Measurements from ENCODE around the gene ACKR1.

Gene ACKR1, protein sequence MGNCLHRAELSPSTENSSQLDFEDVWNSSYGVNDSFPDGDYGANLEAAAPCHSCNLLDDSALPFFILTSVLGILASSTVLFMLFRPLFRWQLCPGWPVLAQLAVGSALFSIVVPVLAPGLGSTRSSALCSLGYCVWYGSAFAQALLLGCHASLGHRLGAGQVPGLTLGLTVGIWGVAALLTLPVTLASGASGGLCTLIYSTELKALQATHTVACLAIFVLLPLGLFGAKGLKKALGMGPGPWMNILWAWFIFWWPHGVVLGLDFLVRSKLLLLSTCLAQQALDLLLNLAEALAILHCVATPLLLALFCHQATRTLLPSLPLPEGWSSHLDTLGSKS
- 0 reads per million in 4 donors for total RNA-seq

DNA sequence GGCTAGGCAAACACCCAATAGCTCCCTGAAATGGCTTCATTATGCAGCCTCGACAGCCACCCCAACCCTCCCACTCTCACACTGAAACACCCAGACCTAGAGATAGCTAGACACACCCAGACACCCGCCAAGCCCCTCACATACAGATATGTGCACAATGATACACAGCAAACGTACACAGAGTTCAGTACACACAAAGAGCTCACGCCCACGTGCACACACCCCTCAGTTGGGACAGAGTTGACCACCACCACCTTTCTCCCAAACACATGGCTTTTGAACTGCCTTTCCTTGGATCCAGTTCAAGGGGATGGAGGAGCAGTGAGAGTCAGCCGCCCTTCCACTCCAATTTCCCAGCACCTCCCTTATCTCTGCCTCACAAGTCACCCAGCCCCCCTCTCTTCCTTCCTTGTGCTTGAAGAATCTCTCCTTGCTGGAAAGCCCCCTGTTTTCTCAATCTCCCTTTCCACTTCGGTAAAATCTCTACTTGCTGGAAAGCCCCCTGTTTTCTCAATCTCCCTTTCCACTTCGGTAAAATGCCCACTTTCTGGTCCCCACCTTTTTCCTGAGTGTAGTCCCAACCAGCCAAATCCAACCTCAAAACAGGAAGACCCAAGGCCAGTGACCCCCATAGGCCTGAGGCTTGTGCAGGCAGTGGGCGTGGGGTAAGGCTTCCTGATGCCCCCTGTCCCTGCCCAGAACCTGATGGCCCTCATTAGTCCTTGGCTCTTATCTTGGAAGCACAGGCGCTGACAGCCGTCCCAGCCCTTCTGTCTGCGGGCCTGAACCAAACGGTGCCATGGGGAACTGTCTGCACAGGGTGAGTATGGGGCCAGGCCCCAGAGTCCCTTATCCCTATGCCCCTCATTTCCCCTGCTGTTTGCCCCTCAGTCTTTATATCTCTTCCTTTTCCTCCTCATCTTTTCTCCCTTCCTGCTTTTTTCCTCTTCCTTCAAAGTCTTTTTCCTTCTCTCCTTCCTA, at the start of gene ACKR1:
ACKR1 (plus strand) TSS at position 715 of the 981 bp plus-strand sequence; CDS start at position 800, 85 bp downstream.
- no peak for DNase-seq

DNA sequence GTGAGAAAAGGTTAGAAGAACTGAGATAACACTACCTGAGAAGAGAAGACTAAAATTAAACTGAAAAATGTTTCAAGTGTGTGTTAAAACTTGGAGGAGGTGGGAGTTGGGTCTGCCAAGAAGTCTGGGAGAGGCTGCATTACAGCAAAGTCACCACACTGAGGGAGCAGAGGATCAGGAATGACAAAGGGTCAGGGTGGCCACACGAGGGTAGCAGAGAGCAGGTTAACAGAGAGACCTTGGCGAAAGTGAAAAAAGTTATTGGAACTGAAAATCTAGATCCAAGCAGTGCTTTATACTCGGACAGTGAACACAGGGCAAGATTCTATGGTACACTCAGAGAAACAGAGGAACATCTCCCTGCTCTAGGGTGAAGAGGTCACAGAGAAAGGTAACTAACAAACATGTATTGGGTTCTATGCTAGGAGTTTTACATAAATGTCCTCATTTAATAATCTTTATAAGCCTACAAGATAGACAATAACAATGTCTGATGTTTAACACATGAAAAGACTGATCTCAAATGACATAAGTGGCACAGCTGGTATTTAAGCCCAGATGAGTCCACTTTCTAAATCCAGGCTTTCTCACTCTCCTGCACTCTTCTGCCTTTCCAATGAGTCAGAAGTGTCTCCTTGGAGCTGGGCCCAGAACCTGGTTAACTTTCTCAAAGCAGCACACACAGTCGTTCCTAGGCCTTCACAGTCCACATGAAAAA, 43.5 kb upstream of the ACKR1 start:
- peak in 4 of 5 donors; percentile 37 to 45 (median 38) for DNase-seq

- DNase-seq, result no peak
Measured at GRCh38 chr1:159161719-159162026, 43.0 kb upstream of the ACKR1 start.

- no peak for DNase-seq
Measured at GRCh38 chr1:159162516-159163265, 42.0 kb upstream of the ACKR1 start.

GRCh38 chr1:159163614-159164228, 41.0 kb upstream of the ACKR1 start:
- no peak for DNase-seq

- DNase-seq, result no peak
Measured at GRCh38 chr1:159168043-159168442, 36.6 kb upstream of the ACKR1 start.

DNA sequence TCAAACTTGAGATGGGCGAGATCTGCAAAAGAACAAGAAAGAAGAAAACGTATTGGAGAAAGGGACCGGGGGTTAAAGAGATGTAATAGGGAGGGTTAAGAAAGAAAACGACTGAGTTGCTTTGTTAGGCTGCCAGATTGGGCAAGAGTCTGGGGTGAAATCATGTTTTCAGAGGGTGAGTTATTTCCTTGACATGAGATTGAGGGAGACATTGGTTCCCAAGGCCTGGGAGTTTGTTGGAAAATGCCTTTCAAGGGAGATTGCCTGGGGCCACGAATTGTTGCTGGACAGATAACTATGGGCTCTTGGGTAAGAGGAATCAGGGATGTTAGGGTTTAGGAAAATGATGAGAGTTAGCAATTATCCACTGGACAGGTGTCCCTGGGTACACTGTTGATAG, 34.0 kb upstream of the ACKR1 start:
- DNase-seq, result no peak

- no peak for DNase-seq
Measured at GRCh38 chr1:159171254-159171687, 33.4 kb upstream of the ACKR1 start, which contains the start of gene CADM3. Gene CADM3, plus strand, starts transcription at chr1:159171615. Its CDS starts 151 bp downstream, at chr1:159171766.

GRCh38 chr1:159171688-159172501, 32.8 kb upstream of the ACKR1 start:
- no peak for DNase-seq

DNA sequence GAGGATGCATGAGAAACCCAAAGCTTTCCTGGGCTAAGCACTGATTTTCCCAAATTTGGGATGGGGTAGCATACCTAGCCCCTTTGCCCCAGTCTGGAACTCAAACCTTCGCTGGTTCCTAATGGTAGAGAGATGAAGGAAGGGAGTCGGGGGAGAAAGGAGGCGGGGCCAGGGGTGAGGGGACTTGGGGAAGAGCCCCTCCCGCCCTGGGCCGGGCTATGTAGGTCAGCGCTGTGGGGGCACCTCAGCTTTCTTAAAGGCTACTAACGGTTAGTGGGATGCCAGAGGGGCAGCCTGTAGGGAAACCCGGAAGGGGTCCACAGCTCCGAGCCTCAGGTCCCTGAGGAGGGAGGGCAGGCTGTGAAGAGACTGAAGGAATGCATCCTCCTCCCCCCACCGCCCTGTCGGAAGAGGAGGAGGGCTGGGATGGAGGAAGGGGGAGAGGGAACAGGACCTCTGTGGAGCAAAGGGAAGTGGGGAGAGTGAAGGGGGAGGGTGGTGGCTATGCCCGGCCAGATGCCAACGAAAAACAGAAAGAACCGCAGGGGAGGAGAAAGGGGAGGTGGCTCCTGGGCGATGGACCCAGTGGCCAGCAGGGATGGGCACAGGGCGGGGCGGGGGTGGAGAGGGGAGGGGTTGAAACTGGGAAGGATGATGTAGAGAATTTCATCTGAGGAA, 31.9 kb upstream of the ACKR1 start:
- DNase-seq, result no peak

GRCh38 chr1:159173320-159173719, 31.4 kb upstream of the ACKR1 start:
- DNase-seq, result no peak

DNA sequence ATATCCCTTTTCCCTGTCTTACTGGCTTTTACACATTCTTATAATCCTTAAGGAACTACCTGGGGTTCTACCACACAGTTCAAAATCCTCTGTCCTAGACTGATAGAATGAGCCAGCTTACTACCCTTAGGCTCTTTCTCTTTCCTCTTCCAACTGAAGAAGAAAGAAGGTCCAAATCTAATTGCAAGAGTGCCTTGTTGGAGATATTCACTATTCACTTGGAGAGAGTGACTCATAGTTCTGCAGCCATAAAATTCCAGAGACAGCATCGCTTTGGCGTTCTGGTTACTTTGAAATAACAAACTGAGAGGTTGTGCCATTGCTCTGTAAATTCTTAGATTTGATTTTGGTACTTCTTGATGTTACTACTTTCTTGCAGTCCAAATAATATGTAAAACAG, 29.1 kb upstream of the ACKR1 start:
- no peak for DNase-seq

- DNase-seq, result peak in 2 of 5 donors; percentile 7 to 27
Measured at GRCh38 chr1:159177272-159177907, 27.3 kb upstream of the ACKR1 start.

DNA sequence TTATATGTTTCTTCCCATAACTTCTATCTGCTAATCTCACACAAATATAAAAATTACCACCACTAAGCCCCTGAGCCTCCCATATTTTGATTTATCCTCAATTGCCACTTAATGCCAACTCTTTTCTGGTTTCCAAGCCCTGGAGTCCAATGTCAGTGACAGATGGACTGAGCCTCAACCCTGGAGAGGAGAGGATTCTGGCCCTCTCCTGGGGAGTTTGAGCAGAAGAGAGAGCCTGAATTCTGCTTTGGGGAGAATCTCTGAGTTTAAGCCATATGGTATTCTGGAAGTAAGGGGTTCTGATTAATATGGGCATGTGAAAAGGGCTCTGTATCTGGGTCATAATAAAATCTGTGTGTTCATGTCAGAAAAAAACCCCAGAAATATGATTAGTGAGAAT, 24.8 kb upstream of the ACKR1 start:
- DNase-seq, result no peak

GRCh38 chr1:159180516-159180915, 24.2 kb upstream of the ACKR1 start:
- no peak for DNase-seq

DNA sequence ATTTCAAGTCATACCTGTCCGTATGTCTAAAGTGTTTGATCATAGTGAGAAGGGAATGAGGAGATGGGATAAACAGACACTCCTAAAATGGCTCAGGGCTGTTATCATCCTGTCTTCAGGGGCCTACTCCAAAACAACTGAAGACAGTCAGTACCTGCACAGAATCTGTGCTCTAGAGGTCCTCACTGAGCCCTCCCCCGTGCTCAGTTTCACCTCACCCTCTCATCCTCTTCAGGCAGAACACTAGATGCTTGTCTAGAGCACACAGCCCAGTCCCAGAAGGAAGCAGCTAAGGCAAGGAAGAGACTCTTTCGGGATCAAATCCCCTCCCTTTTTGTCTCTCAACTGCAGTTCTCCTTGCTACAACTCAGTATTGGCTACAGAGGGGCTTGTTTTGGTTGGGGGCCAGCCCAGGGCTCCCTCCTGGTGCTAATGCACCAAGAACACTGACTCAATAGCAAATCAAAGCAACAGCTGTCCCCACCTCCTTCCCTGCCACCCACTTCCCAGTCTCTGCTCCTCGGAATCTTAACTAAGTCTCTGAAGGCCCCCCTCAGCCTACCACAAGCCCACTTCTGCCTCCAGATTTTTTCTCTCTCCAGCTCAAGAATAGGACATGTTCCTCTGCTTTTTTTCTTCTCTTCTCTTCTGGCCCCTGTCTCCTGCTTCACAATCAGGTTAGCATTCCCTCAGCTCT, 23.2 kb upstream of the ACKR1 start:
- DNase-seq, result no peak

GRCh38 chr1:159184201-159184600, 20.5 kb upstream of the ACKR1 start:
- no peak for DNase-seq

- DNase-seq, result no peak
Measured at GRCh38 chr1:159185121-159185520, 19.6 kb upstream of the ACKR1 start.

- no peak for DNase-seq
Measured at GRCh38 chr1:159187033-159187432, 17.6 kb upstream of the ACKR1 start.

Data from T-helper 1 cell (primary cell).